GM19328 (cell line): ENCODE measurements around the gene PROKR1.
"Not testable (repeated sequence)": the region's sequence is repeated elsewhere in the genome, so short reads cannot be mapped to it uniquely, and the experiment has no call there.

Source experiments
- ATAC-seq: cut with Tn5 transposase; IDR thresholded peaks from one replicate; pipeline ENCODE4 v1.9.1; 2021; ENCODE audit warnings: mild to moderate bottlenecking, moderate library complexity; ENCODE audit not compliant: unreplicated experiment

Gene PROKR1

DNA sequence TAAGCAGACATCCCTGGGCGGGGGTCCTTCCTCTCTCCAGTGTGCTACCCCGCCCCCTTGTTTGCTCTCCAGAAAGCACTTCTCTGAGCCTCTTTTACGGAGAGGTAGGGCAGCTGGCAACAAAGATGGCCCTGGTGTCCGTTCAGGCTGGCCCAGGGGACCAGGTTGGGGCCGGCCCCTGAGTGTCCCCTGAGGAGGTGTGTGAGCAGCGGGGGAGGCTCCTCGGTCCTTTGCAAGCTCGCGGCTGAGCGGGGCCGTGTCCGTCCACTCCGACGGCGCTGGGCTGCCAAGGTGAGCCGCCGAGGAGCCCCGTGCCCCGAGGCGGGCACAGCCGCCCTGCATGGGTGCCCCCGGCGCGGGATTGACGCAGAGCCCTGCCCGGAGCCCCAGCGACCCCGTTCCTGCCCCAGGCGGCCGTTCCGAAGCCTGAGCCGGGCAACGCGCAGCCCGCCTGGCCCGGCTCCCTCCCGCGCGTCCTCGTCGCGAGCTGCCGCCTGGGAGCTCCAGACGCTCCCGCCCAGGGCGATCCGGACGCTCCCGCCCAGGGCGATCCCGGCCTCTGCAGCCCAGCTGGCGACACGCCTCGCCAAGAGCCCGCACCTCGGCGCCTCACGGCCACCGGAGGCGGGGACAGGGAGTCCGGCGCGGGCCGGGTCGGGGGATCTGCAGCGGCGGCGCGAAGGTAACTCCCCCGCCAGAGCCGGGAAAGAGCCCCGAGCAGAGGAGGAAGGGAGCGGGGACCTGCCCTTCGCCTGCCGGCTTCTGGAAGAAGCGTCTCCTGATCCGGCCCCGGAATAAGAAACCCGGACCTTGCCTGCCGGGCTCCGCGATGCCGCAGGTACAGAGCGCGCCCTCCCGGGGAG lies at the start of gene PROKR1:
TSS of gene PROKR1 (plus strand) at position 569 of the 863 bp plus-strand sequence. CDS start 2,243 bp downstream, outside the sequence.
- ATAC-seq, result no peak

- ATAC-seq, result no peak
Observed at GRCh38 chr2:68594041-68594440, 49.3 kb upstream of the PROKR1 start.

GRCh38 chr2:68594674-68595492 lies 48.5 kb upstream of the PROKR1 start:
- ATAC-seq, result no peak

DNA sequence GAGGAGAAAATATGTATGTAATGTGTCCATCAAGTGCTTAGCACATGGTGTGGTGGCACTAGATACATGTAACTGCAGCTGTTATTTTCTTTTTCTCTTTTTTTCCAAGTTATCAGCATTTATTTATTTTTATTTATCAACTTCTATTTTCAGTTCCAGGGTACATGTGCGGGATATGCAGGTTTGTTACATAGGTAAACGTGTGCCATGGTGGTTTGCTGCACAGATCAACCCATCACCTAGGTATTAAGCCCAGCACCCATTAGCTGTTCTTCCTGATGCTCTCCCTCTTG lies 47.9 kb upstream of the PROKR1 start:
- not testable (repeated sequence) for ATAC-seq

DNA sequence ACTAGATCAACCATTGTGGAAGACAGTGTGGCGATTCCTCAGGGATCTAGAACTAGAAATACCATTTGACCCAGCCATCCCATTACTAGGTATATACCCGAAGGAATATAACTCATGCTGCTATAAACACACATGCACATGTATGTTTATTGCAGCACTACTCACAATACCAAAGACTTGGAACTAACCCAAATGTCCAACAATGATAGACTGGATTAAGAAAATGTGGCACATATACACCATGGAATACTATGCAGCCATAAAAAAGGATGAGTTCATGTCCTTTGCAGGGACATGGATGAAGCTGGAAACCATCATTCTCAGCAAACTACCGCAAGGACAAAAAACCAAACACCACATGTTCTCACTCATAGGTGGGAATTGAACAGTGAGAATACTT lies 42.9 kb upstream of the PROKR1 start:
- not testable (repeated sequence) for ATAC-seq

DNA sequence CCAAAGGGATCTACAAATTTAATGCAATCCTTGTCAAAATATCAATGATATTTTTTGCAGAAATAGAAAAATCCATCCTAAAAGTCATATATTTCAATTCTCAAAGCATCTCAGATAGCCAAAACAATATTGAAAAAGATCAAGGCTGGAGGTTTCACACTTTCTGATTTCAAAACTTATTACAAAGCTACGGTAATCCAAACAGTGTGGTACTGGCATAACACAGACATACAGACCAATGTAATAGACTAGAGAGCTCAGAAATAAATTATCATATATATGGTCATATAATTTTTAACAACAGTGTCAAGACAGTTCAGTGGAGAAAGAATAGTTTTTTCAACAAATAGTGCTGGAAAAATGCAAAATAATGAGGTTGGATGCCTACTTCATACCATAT lies 40.3 kb upstream of the PROKR1 start:
- ATAC-seq, result no peak

- no peak for ATAC-seq
Observed at GRCh38 chr2:68604077-68604476, 39.3 kb upstream of the PROKR1 start.

GRCh38 chr2:68605939-68606338 lies 37.4 kb upstream of the PROKR1 start:
- ATAC-seq, result no peak

- no peak for ATAC-seq
Observed at GRCh38 chr2:68606759-68607158, 36.6 kb upstream of the PROKR1 start.

DNA sequence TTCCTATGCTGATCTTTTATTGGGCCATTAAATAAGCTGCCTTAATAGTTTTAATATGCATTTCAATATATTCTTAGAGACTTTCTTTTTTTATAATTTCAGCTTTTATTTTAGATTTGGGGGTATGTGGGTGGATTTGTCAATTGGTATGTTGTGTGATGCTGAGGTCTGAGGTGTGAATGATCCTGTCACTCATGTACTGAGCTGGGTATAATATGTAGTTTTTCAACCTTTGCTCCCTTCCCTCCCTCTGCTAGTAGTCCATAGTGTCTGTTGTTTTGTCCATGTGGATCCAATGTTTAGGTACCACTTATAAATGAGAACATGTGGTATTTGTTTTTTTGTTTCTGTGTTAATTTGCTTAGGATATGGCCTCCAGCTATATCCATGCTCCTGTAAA lies 35.5 kb upstream of the PROKR1 start:
- ATAC-seq, result no peak

DNA sequence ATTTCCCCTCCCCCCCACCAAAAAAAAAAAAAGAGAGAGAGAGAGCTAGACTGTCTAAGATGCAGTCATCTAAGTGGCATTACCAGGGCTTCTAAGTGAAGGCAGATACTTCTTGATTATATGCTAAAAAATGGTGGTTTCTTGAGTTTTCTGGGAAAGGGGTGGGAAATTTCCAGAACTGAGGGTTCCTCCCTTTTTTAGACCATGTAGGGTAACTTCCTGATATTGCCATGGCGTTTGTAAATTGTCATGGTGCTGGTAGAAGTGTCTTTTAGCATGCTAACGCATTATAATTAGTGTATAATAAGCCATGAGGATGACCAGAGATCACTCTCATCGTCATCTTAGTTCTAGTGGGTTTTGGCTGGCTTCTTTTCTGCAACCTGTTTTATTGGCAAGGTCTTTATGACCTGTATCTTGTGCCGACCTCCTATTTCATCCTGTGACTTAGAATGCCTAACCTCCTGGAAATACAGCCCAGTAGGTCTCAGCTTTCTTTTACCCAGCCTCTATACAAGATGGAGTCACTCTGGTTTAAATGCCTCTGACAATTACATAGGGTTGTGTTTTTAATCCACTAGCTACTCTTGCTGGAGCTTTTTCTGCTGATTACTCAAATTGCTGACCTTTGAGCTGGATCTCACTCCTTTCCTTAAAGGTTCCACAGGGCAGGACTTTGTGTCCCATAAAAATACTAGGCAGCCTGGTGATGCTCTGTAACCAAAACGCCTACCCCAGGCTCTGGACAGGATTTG lies 30.4 kb upstream of the PROKR1 start:
- no peak for ATAC-seq

- no peak for ATAC-seq
Observed at GRCh38 chr2:68620772-68621171, 22.6 kb upstream of the PROKR1 start.

DNA sequence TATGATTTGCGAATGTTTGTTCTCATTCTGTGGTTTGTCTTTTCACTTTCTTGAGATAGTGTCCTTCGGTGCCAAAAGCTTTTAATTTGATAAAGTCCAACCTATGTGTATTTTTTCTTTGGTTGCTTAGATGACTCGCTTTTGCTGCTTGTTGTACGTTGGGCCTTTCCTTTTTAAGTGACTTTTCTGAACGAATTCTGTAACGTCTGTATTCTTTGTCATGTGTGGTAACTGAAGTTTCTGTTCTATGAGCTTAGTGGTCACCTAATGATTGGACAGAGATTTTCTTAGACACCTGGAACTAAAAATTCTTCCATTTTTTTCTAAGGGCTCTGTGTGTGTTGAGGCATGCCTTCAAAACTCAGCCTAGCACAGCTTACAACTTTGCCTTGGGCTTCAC lies 19.6 kb upstream of the PROKR1 start:
- ATAC-seq, result no peak

GRCh38 chr2:68627615-68628014 lies 15.8 kb upstream of the PROKR1 start:
- ATAC-seq, result no peak

DNA sequence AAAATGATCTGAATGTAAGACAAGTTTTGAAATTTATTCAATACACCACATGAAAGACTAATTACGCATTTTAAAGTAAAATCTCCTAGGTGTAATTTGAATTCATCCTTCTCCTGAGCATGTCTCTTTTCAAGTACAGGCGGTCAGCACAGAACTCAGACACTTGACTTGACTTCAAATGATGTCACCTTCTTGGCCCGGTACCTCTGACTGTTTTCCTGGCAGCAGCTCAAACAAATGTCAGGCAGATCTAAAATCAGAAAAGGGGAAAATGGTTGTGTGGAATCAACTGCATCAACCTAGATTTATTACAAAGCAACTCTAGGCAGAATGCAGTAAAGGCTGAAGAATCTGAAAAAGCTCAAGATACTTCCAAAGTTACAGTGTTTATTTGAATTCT lies 11.4 kb upstream of the PROKR1 start:
- ATAC-seq, result no peak

GRCh38 chr2:68637047-68637446 lies 6.3 kb upstream of the PROKR1 start:
- no peak for ATAC-seq

- ATAC-seq, result no peak
Observed at GRCh38 chr2:68643874-68644485, 601 bp downstream of the PROKR1 start.

DNA sequence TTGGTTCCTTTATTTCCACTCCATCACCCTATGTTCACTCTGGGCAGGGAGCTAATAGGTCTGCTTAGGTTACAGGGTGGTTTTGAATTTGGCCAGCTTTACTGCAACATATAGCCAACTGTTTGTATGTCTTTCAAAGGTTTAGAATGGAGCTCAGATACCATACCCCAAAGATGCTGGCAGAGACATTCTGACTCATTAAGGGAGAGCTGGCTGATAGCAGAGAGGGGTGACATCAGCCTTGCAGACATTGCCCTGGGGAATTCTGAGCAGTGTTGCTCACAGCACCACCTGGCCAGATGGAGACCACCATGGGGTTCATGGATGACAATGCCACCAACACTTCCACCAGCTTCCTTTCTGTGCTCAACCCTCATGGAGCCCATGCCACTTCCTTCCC lies 2.1 kb downstream of the PROKR1 start:
- ATAC-seq, result no peak

GRCh38 chr2:68646303-68646702 lies 2.9 kb downstream of the PROKR1 start:
- ATAC-seq, result no peak

DNA sequence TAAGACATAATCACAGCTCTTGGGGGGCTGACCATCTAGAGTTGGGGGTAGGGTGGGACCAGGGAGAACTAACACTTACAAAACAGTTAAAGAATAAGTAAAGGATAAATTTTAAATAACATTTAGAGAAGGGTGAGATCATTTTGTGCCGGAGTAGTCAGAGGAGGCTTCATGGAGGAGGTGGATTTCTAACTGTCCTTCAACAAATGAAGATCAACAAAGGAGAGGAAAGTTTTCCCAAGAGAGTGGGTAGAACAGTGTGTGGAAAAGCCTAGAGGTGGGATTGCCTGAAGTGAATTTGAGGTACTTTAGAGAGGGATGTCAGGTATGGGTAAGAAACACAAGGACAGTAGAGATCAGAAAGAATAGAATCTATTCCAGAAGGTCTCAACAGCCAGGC lies 7.3 kb downstream of the PROKR1 start:
- no peak for ATAC-seq

DNA sequence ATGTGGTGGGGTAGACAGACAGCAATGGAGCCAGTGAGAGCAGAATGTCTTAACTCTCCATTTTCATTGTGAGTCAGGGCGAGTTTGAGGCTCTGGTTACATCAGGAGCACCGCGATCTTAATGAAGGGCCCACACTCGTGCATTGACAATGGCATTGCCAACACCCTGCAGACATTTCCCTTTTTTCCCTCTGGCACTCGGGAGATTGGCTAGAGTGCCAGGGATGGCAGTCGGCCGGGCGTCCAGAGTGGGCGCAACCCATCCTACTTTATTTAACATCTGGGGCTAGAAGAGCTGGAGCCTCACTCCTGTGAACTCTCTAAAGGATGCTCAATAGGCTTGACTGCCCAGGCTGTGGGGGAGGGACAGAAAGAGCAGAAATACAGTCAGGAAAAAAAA lies 9.7 kb downstream of the PROKR1 start:
- no peak for ATAC-seq
